SH-SY5Y (cell line): ENCODE results near the gene DKK2.

ENCODE experiments used
- GATA2 ChIP-seq: IDR thresholded peaks from 2 replicates; pipeline ENCODE4 v1.6.1; 2011; ENCODE audit warnings: mild to moderate bottlenecking, low read depth, low read length
- GATA3 ChIP-seq: IDR thresholded peaks from 2 replicates; pipeline ENCODE4 v1.6.1; 2011; ENCODE audit warnings: low read depth, mild to moderate bottlenecking, low read length, moderate library complexity

GRCh38 chr4:106898621-106899230, 137.4 kb downstream of the DKK2 start:
- TF ChIP-seq GATA2 = no peak
- TF ChIP-seq GATA3 = no peak
